Fibroblast of lung (primary cell): ENCODE measurements around the gene PPP1R1B. TPM values are rescaled to one million over a fixed set of nuclear protein-coding genes. Genes with fewer than 3 reads are reported as not detected.
A peak's percentile ranks its signal among the peaks of the same experiment; 100 is the strongest.

Experiments used
- DNase-seq, 2 donors: peaks; one replicate each; pipeline versions ENCODE4 v3.0.0 to v3.0.0-alpha.2; 2010; ENCODE audit warnings: low read depth in 2 of 2
- H2AFZ ChIP-seq: 2 replicates; pipeline ENCODE4 v1.5.1; 2012; ENCODE audit warnings: low read length, control low read depth, inconsistent platforms
- H3K27ac ChIP-seq: 2 replicates; pipeline ENCODE4 v1.5.1; 2011; ENCODE audit warnings: low read length, control low read depth; ENCODE audit not compliant: insufficient read depth
- H3K27me3 ChIP-seq: 2 replicates; pipeline ENCODE4 v1.5.1; 2011; ENCODE audit warnings: mild to moderate bottlenecking, low read length; ENCODE audit not compliant: control insufficient read depth, insufficient read depth
- H3K36me3 ChIP-seq: 2 replicates; pipeline ENCODE4 v1.5.1; 2011; ENCODE audit warnings: low read length; ENCODE audit not compliant: control insufficient read depth, insufficient read depth
- H3K4me1 ChIP-seq: 2 replicates; pipeline ENCODE4 v1.5.1; 2011; ENCODE audit warnings: low read length; ENCODE audit not compliant: control insufficient read depth, insufficient read depth; ENCODE audit errors: extremely low read depth
- H3K4me2 ChIP-seq: 2 replicates; pipeline ENCODE4 v1.5.1; 2011; ENCODE audit warnings: low read length, control low read depth; ENCODE audit not compliant: insufficient read depth; ENCODE audit errors: extremely low read depth
- H3K4me3 ChIP-seq, 4 experiments: fragments of 200-600 bp in 1 of 4; sonication (generic) in 1 of 4; replicated peaks in 1 of 4; 2 replicates each; pipeline ENCODE4 v1.5.1; 2011 to 2016; ENCODE audit warnings: low read length in 4 of 4, low read depth in 3 of 4, mild to moderate bottlenecking in 3 of 4, control low read depth in 2 of 4, inconsistent platforms in 1 of 4, mixed read lengths in 1 of 4; ENCODE audit not compliant: insufficient read depth in 1 of 4; ENCODE audit errors: control extremely low read depth in 1 of 4
- H3K79me2 ChIP-seq: 2 replicates; pipeline ENCODE4 v1.5.1; 2012; ENCODE audit warnings: mild to moderate bottlenecking, low read length, inconsistent platforms; ENCODE audit not compliant: control insufficient read depth, insufficient read depth
- H3K9ac ChIP-seq: 2 replicates; pipeline ENCODE4 v1.5.1; 2011; ENCODE audit warnings: mild to moderate bottlenecking, low read length, control low read depth; ENCODE audit not compliant: insufficient read depth
- H3K9me3 ChIP-seq: 2 replicates; pipeline ENCODE4 v1.5.1; 2012; ENCODE audit warnings: low read depth, low read length; ENCODE audit not compliant: control insufficient read depth, insufficient read depth
- H4K20me1 ChIP-seq: 2 replicates; pipeline ENCODE4 v1.5.1; 2011; ENCODE audit warnings: low read length; ENCODE audit not compliant: control insufficient read depth, insufficient read depth; ENCODE audit errors: extremely low read depth
- CTCF ChIP-seq, 2 donors: IDR thresholded peaks in 1 of 2; conservative IDR thresholded peaks in 1 of 2; 1 replicate in 1 of 2; 2 replicates in 1 of 2; pipeline ENCODE4 v1.5.1; 2011 to 2012; ENCODE audit warnings: low read length in 2 of 2, control low read depth in 1 of 2, inconsistent platforms in 1 of 2, low read depth in 1 of 2, mild to moderate bottlenecking in 1 of 2
- EZH2 ChIP-seq: IDR thresholded peaks from 2 replicates; pipeline ENCODE4 v1.5.1; 2012; ENCODE audit warnings: low read length, control low read depth, mild to moderate bottlenecking; ENCODE audit errors: missing control alignments
- polyA plus RNA-seq, 2 donors: library from polyadenylated mRNA; depleted of rRNA in 1 of 2; stranded (reverse) in 1 of 2; unstranded in 1 of 2; fragments of >200 nt; gene quantifications; 2 replicates each; pipeline ENCODE4 v1.2.1, GENCODE V29; 2011 to 2012; ENCODE audit warnings: missing spikeins in 1 of 2
- total RNA-seq: library from RNA; depleted of rRNA; stranded (reverse); fragments of >200 nt; gene quantifications from 2 replicates; pipeline ENCODE4 v1.2.1, GENCODE V29; 2014

Gene PPP1R1B
- total and polyA plus RNA-seq, 2 donors (not counting 1 experiment from before 2014, with no cell fraction given): under 0.01 to 0.05 TPM

- H3K27me3 ChIP-seq: peaks cover 46% of the 10 kb centered on the region
- no peak for TF ChIP-seq CTCF (conservative IDR thresholded peaks at IDR 0.05 in 1 of 2, IDR thresholded peaks at IDR 0.05 in 1 of 2; ENCODE audit: low read depth in 1 of 2, low read length in 2 of 2)
- no peak for TF ChIP-seq EZH2
These were observed 31.5 kb upstream of the PPP1R1B start for GRCh38 chr17:39595294-39595693.

GRCh38 chr17:39595928-39596510 lies 30.7 kb upstream of the PPP1R1B start:
- Histone ChIP-seq H3K9me3 (no peaks in the 10 kb centered on the region), H3K4me2 (no peak overlapping the region), H3K79me2 (no peaks in the 10 kb centered on the region), H3K4me3 (no peak overlapping the region), H4K20me1 (no peaks in the 10 kb centered on the region), H3K36me3 (no peaks in the 10 kb centered on the region), H3K4me1 (no peaks in the 10 kb centered on the region), H2AFZ (no peak overlapping the region), H3K9ac (no peak overlapping the region), H3K27me3 (peaks cover 54% of the 10 kb centered on the region), H3K27ac (no peak overlapping the region)
- DNase-seq: no peak
- TF ChIP-seq CTCF (conservative IDR thresholded peaks at IDR 0.05 in 1 of 2, IDR thresholded peaks at IDR 0.05 in 1 of 2; ENCODE audit: low read depth in 1 of 2, low read length in 2 of 2) (no peak), EZH2 (no peak)

More at GRCh38 chr17:39595294-39595693, 31.5 kb upstream of the PPP1R1B start:
- no peaks in the 10 kb centered on the region for H4K20me1 ChIP-seq
- H3K79me2 ChIP-seq: no peaks in the 10 kb centered on the region
- no peak overlapping the region for H3K4me3 ChIP-seq
- no peaks in the 10 kb centered on the region for H3K9me3 ChIP-seq
- H3K27ac ChIP-seq: no peak overlapping the region
- DNase-seq: no peak
- H3K4me2 ChIP-seq: no peak overlapping the region
- no peak overlapping the region for H2AFZ ChIP-seq
- H3K36me3 ChIP-seq: no peaks in the 10 kb centered on the region
- H3K9ac ChIP-seq: no peak overlapping the region
- no peaks in the 10 kb centered on the region for H3K4me1 ChIP-seq

- Histone ChIP-seq H3K27ac (no peak overlapping the region), H4K20me1 (no peaks in the 10 kb centered on the region), H3K27me3 (peaks cover 61% of the 10 kb centered on the region), H2AFZ (no peak overlapping the region), H3K4me2 (no peak overlapping the region), H3K9ac (no peak overlapping the region), H3K4me3 (no peak overlapping the region), H3K79me2 (no peaks in the 10 kb centered on the region), H3K4me1 (no peaks in the 10 kb centered on the region), H3K9me3 (no peaks in the 10 kb centered on the region), H3K36me3 (no peaks in the 10 kb centered on the region)
- no peak for DNase-seq
- TF ChIP-seq CTCF (conservative IDR thresholded peaks at IDR 0.05 in 1 of 2, IDR thresholded peaks at IDR 0.05 in 1 of 2; ENCODE audit: low read depth in 1 of 2, low read length in 2 of 2) (no peak), EZH2 (peak; percentile 84)
These were observed 30.0 kb upstream of the PPP1R1B start for GRCh38 chr17:39596543-39597267.
